HG02798 (cell line): ENCODE data around the gene TMIGD3.
"Not testable (repeated sequence)": the region's sequence is repeated elsewhere in the genome, so short reads cannot be mapped to it uniquely, and the experiment has no call there.

Source experiments
- ATAC-seq: cut with Tn5 transposase; IDR thresholded peaks from one replicate; pipeline ENCODE4 v1.9.1; 2021; ENCODE audit warnings: mild to moderate bottlenecking; ENCODE audit not compliant: unreplicated experiment, poor library complexity

TMIGD3 gene

GRCh38 chr1:111503585-111504060, at the start of gene TMIGD3, which contains the start of gene ADORA3:
Gene TMIGD3 (minus strand): TSS chr1:111503633. CDS start chr1:111503354, 279 bp downstream.
Gene ADORA3 (minus strand): TSS chr1:111503633. CDS start chr1:111503354, 279 bp downstream.
- ATAC-seq: no peak

GRCh38 chr1:111553196-111553595, 49.8 kb upstream of the TMIGD3 start:
- no peak for ATAC-seq

GRCh38 chr1:111552587-111552986, 49.2 kb upstream of the TMIGD3 start:
- no peak for ATAC-seq

- ATAC-seq: no peak
Observed at GRCh38 chr1:111551623-111552411, 48.4 kb upstream of the TMIGD3 start.

- not testable (repeated sequence) for ATAC-seq
Observed at GRCh38 chr1:111547786-111548185, 44.4 kb upstream of the TMIGD3 start.

GRCh38 chr1:111542187-111542586, 38.8 kb upstream of the TMIGD3 start:
- no peak for ATAC-seq

GRCh38 chr1:111541721-111542120, 38.3 kb upstream of the TMIGD3 start:
- no peak for ATAC-seq

- no peak for ATAC-seq
Observed at GRCh38 chr1:111540928-111541327, 37.5 kb upstream of the TMIGD3 start.

- no peak for ATAC-seq
Observed at GRCh38 chr1:111538343-111539025, 35.1 kb upstream of the TMIGD3 start.

- ATAC-seq: no peak
Observed at GRCh38 chr1:111535256-111536191, 32.1 kb upstream of the TMIGD3 start.

- ATAC-seq: no peak
Observed at GRCh38 chr1:111520053-111520452, 16.6 kb upstream of the TMIGD3 start.

GRCh38 chr1:111517469-111518225, 14.2 kb upstream of the TMIGD3 start:
- no peak for ATAC-seq

GRCh38 chr1:111516005-111516535, 12.6 kb upstream of the TMIGD3 start:
- ATAC-seq: peak; percentile 45

- ATAC-seq: no peak
Observed at GRCh38 chr1:111515291-111516004, 12.0 kb upstream of the TMIGD3 start.

- ATAC-seq: no peak
Observed at GRCh38 chr1:111513410-111514020, 10.1 kb upstream of the TMIGD3 start.

GRCh38 chr1:111512931-111513330, 9.5 kb upstream of the TMIGD3 start:
- ATAC-seq: no peak

- ATAC-seq: no peak
Observed at GRCh38 chr1:111512132-111512889, 8.9 kb upstream of the TMIGD3 start.

- ATAC-seq: no peak
Observed at GRCh38 chr1:111511370-111511769, 7.9 kb upstream of the TMIGD3 start.
